ENCODE measurements around the gene HMGCR.
A peak's percentile ranks its signal among the peaks of the same experiment; 100 is the strongest.
"Not testable (repeated sequence)": the region's sequence is repeated elsewhere in the genome, so short reads cannot be mapped to it uniquely, and the experiment has no call there.

Gene HMGCR

GRCh38 chr5:75325242-75325641, 11.8 kb upstream of the HMGCR start:
- H3K36me3 ChIP-seq (ENCODE audit: control insufficient read depth, insufficient read depth, low read length, severe bottlenecking), result no peaks in the 10 kb centered on the region
- no peak for DNase-seq (ENCODE audit: low read depth)
- peaks cover 13% of the 10 kb centered on the region for H3K4me1 ChIP-seq (ENCODE audit: control insufficient read depth, insufficient read depth, low read length)
- no peaks in the 10 kb centered on the region for H3K27me3 ChIP-seq (replicated peaks; ENCODE audit: control insufficient read depth, insufficient read depth, low read length)
- no peak overlapping the region for H3K9ac ChIP-seq (ENCODE audit: low read length)
- no peak overlapping the region for H3K4me3 ChIP-seq (ENCODE audit: low read length)
- no peaks in the 10 kb centered on the region for H3K9me3 ChIP-seq (ENCODE audit: control insufficient read depth, low read length)

GRCh38 chr5:75330404-75330803, 6.6 kb upstream of the HMGCR start:
- no peaks in the 10 kb centered on the region for H3K4me1 ChIP-seq (ENCODE audit: control insufficient read depth, insufficient read depth, low read length)
- H3K27me3 ChIP-seq (replicated peaks; ENCODE audit: control insufficient read depth, insufficient read depth, low read length), result no peaks in the 10 kb centered on the region
- DNase-seq (ENCODE audit: low read depth), result no peak
- no peaks in the 10 kb centered on the region for H3K36me3 ChIP-seq (ENCODE audit: control insufficient read depth, insufficient read depth, low read length, severe bottlenecking)
- H3K4me3 ChIP-seq (ENCODE audit: low read length), result no peak overlapping the region
- no peak overlapping the region for H3K9ac ChIP-seq (ENCODE audit: low read length)
- no peaks in the 10 kb centered on the region for H3K9me3 ChIP-seq (ENCODE audit: control insufficient read depth, low read length)

GRCh38 chr5:75331095-75332090, 5.6 kb upstream of the HMGCR start:
- Histone ChIP-seq H3K27me3 (replicated peaks; ENCODE audit: control insufficient read depth, insufficient read depth, low read length) (no peaks in the 10 kb centered on the region), H3K4me3 (ENCODE audit: low read length) (no peak overlapping the region), H3K36me3 (ENCODE audit: control insufficient read depth, insufficient read depth, low read length, severe bottlenecking) (no peaks in the 10 kb centered on the region), H3K4me1 (ENCODE audit: control insufficient read depth, insufficient read depth, low read length) (peaks cover 6% of the 10 kb centered on the region), H3K9ac (ENCODE audit: low read length) (no peak overlapping the region), H3K9me3 (ENCODE audit: control insufficient read depth, low read length) (no peaks in the 10 kb centered on the region)
- DNase-seq (ENCODE audit: low read depth), result no peak

GRCh38 chr5:75333759-75334158, 3.3 kb upstream of the HMGCR start:
- DNase-seq (ENCODE audit: low read depth); H3K9ac ChIP-seq (ENCODE audit: low read length); H3K9me3 ChIP-seq (ENCODE audit: control insufficient read depth, low read length); H3K4me3 ChIP-seq (ENCODE audit: low read length); H3K36me3 ChIP-seq (ENCODE audit: control insufficient read depth, insufficient read depth, low read length, severe bottlenecking); H3K27me3 ChIP-seq (replicated peaks; ENCODE audit: control insufficient read depth, insufficient read depth, low read length): not testable (repeated sequence)
- H3K4me1 ChIP-seq (ENCODE audit: control insufficient read depth, insufficient read depth, low read length), result peaks cover 10% of the 10 kb centered on the region

GRCh38 chr5:75334413-75334812, 2.6 kb upstream of the HMGCR start:
- not testable (repeated sequence) for H3K36me3 ChIP-seq (ENCODE audit: control insufficient read depth, insufficient read depth, low read length, severe bottlenecking); H3K9me3 ChIP-seq (ENCODE audit: control insufficient read depth, low read length); H3K27me3 ChIP-seq (replicated peaks; ENCODE audit: control insufficient read depth, insufficient read depth, low read length); H3K9ac ChIP-seq (ENCODE audit: low read length); H3K4me3 ChIP-seq (ENCODE audit: low read length); DNase-seq (ENCODE audit: low read depth)
- H3K4me1 ChIP-seq (ENCODE audit: control insufficient read depth, insufficient read depth, low read length), result peaks cover 14% of the 10 kb centered on the region

- Histone ChIP-seq H3K27me3 (replicated peaks; ENCODE audit: control insufficient read depth, insufficient read depth, low read length) (no peaks in the 10 kb centered on the region), H3K9me3 (ENCODE audit: control insufficient read depth, low read length) (no peaks in the 10 kb centered on the region), H3K4me1 (ENCODE audit: control insufficient read depth, insufficient read depth, low read length) (peaks cover 14% of the 10 kb centered on the region), H3K4me3 (ENCODE audit: low read length) (no peak overlapping the region), H3K36me3 (ENCODE audit: control insufficient read depth, insufficient read depth, low read length, severe bottlenecking) (no peaks in the 10 kb centered on the region), H3K9ac (ENCODE audit: low read length) (no peak overlapping the region)
- no peak for DNase-seq (ENCODE audit: low read depth)
These were observed 1.5 kb upstream of the HMGCR start for GRCh38 chr5:75335486-75335885.

- H3K4me3 ChIP-seq (ENCODE audit: low read length), result peak overlapping the region; percentile 97
- peak overlapping the region; percentile 89 for H3K9ac ChIP-seq (ENCODE audit: low read length)
- no peaks in the 10 kb centered on the region for H3K27me3 ChIP-seq (replicated peaks; ENCODE audit: control insufficient read depth, insufficient read depth, low read length)
- H3K9me3 ChIP-seq (ENCODE audit: control insufficient read depth, low read length), result no peaks in the 10 kb centered on the region
- peak; percentile 79 for DNase-seq (ENCODE audit: low read depth)
- no peaks in the 10 kb centered on the region for H3K36me3 ChIP-seq (ENCODE audit: control insufficient read depth, insufficient read depth, low read length, severe bottlenecking)
- peaks cover 19% of the 10 kb centered on the region for H3K4me1 ChIP-seq (ENCODE audit: control insufficient read depth, insufficient read depth, low read length)
These were observed 937 bp upstream of the HMGCR start for GRCh38 chr5:75335952-75336614.

- Histone ChIP-seq H3K9ac (ENCODE audit: low read length) (peak overlapping the region; percentile 97), H3K4me3 (ENCODE audit: low read length) (peak overlapping the region; percentile 97), H3K27me3 (replicated peaks; ENCODE audit: control insufficient read depth, insufficient read depth, low read length) (no peaks in the 10 kb centered on the region), H3K9me3 (ENCODE audit: control insufficient read depth, low read length) (no peaks in the 10 kb centered on the region), H3K4me1 (ENCODE audit: control insufficient read depth, insufficient read depth, low read length) (peaks cover 33% of the 10 kb centered on the region), H3K36me3 (ENCODE audit: control insufficient read depth, insufficient read depth, low read length, severe bottlenecking) (peaks cover 3% of the 10 kb centered on the region)
- peak; percentile 66 for DNase-seq (ENCODE audit: low read depth)
These were observed 474 bp downstream of the HMGCR start for GRCh38 chr5:75337366-75338021.

GRCh38 chr5:75338408-75338807, 1.4 kb downstream of the HMGCR start:
- Histone ChIP-seq H3K4me1 (ENCODE audit: control insufficient read depth, insufficient read depth, low read length) (peaks cover 37% of the 10 kb centered on the region), H3K9me3 (ENCODE audit: control insufficient read depth, low read length) (no peaks in the 10 kb centered on the region), H3K4me3 (ENCODE audit: low read length) (peak overlapping the region; percentile 97), H3K9ac (ENCODE audit: low read length) (peak overlapping the region; percentile 97), H3K27me3 (replicated peaks; ENCODE audit: control insufficient read depth, insufficient read depth, low read length) (no peaks in the 10 kb centered on the region), H3K36me3 (ENCODE audit: control insufficient read depth, insufficient read depth, low read length, severe bottlenecking) (peaks cover 6% of the 10 kb centered on the region)
- DNase-seq (ENCODE audit: low read depth), result no peak

GRCh38 chr5:75340714-75341478, 3.9 kb downstream of the HMGCR start:
- DNase-seq (ENCODE audit: low read depth), result peak; percentile 27
- peak overlapping the region; percentile 61 for H3K4me3 ChIP-seq (ENCODE audit: low read length)
- no peaks in the 10 kb centered on the region for H3K9me3 ChIP-seq (ENCODE audit: control insufficient read depth, low read length)
- peaks cover 40% of the 10 kb centered on the region for H3K4me1 ChIP-seq (ENCODE audit: control insufficient read depth, insufficient read depth, low read length)
- H3K27me3 ChIP-seq (replicated peaks; ENCODE audit: control insufficient read depth, insufficient read depth, low read length), result no peaks in the 10 kb centered on the region
- H3K36me3 ChIP-seq (ENCODE audit: control insufficient read depth, insufficient read depth, low read length, severe bottlenecking), result peaks cover 31% of the 10 kb centered on the region
- H3K9ac ChIP-seq (ENCODE audit: low read length), result peak overlapping the region; percentile 13
